DMS79 (cell line): ENCODE results near the gene WWP2.

Experiments used
- DNase-seq: peaks from one replicate; lab custom pipeline; 2025; lab: John Stamatoyannopoulos, UW

The WWP2 gene

DNA sequence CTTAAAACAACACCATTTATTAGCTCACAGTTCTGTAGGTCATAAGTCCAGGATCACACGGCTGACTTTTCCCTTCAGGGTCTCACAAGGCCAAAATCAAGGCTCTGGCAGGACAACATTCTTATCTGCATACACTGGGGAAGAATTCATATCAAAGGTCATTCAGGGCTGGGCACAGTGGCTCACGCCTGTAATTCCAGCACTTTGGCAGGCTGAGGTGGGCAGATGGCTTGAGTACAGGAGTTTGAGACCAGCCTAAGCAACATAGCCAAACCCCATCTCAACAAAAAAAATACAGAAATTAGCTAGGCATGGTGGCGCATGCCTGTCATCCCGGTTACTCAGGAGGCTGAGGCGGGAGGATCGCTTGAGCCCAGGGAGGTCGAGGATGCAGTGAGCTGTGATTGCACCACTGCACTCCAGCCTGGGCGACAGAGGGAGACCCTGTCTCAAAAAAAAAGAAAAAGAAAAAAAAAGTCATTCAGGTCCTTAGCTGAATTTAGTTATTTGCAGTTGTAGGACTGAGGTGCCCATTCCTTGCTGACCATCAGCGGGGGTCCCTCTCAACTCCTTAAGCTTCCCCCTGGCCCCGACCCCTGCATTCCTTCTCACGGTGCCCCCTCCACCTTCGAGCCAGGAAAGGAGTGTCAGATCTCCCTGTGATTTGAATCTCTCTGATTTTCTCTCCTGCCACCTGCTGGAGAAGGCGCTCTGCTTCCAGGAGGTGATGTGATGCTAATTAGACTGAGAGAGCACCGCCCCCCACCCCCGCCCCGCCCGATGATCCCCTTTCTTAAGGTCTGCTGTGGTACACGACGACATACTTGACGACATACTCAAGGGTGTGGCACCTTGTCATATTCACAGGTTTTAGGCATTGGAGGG lies 97.2 kb downstream of the WWP2 start:
- DNase-seq = no peak

DNA sequence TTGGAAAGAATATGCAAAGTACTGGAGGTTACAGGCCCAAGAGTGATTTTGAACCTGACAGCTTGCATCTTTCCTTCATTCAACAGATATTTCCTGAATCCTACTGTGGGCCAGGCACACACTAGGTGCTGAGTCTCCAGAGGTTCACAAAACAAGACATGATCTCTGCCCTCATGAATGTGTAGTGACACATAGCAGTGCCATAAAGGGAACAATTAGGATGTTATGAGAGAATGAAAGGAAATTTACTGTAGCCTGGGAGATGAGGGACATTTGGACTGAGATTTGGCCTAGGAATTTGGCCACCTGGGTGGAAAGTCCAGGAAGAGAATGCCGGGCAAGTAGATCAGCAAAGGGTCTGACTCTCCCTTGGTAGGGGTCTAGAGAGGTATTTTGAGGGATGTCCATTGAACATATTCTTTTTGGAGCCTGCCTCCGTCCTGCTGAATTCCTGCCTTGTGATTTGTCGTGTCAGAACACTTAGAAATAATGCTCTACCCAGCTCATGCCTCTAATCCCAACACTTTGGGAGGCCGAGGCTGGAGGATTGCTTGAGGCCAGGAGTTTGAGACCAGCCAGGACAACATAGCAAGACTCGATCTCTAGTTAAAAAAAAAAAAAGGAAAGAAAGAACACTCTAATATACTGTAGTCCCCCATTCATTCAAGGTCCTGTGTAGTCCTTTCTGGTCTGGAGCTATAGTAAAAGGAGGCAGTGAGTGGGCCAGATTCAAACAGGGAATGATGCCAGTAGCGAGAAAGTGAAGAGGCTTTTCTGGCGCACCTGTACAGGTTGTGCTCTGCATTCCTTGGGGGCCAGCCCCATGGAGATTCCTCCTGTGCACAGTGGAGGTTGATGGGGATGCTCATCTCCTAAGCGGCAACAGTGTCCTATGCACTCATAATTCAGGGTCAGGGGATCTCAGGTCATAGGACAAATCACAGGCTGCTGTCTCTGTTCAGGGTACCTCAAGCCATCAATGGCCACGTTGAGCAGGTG lies 98.4 kb downstream of the WWP2 start:
- no peak for DNase-seq

DNA sequence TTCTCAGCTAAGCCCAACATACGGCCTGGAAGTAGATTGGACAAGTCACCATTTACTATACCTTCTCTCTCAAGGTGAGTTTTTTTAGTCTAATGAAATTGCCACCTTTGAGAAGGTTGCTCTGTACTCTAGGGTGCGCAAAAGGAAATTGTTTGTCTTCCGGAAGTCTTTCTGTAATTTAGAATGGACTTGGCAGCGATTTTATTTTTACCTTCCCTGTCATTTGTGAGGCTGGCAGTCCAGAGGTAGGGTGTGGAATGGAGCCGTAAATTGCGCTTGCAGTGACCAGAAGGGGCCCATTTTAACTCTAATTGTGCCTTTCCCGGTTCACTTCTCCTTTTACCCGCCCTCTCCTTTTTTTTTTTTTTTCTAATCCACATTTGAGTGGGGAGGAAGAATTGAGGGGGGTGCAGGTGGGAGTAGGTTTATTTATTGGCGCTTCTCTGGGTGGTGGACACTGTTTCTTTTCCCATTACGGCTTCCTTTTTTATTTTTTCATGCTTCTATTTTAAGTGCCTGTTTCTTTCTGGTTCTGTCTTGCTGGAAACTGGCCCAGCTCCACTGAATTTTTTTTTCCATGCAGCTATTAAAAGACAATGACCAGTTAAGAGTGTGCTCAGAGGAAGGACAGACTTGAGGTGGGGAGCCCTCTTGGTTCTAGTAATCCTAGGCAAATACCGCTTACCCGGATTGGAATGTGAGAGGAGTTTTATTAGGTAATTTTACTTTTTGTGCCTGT lies 99.3 kb downstream of the WWP2 start:
- DNase-seq = peak; percentile 51

DNA sequence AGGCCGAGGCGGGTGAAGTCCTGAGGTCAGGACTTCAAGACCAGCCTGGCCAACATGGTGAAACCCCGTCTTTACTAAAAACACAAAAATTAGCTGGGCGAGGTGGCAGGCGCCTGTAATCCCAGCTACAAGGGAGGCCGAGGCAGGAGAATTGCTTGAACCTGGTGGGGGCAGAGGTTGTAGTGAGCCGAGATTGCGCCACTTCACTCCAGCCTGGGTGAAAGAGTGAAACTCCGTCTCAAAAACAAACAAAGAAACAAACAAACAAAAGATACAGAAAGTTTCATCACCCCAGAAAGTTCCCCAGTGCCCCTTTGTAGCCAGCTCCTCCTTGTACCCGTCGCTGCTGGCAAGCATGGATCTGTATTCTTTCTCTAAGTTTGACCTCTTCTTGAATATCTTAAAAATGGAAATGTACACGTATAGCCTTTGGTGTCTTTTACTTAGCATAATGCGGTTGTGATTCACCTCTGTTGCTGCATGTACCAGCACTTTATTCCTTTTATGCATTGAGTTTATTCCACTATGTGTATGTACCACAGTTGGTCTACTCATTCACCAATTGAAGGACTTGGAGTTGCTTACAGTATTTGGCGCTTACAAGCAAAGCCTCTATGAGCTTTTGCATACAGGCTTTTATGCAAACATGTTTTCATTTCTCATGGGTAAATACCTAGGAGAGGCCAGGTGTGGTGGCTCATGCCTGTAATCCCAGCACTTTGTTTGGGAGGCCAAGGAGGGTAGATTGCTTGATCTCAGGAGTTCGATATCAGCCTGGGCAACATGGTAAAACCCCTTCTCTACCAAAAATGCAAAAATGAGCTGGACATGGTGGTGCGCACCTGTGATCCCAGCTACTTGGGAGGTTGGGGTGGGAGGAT lies 101.5 kb downstream of the WWP2 start:
- DNase-seq = no peak

DNA sequence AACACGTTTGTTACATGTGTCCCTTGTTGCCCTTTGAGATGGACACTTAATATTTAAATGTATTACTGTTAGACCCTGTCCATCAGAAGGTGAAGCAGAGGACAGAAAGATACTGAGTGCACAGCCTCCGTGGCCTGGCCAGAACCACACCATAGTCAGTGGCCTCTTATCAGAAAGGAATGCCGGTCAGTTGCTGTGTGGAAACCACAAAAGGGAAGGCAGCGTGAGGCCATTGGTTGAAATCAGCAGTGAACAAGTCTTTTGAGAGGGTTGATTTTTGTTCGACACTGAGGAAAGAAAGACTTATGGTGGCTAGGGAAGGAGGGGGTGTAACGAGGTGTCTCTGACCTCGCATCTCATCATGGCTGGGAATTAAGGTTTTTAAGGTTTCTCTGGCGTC lies 103.6 kb downstream of the WWP2 start:
- DNase-seq = no peak

DNA sequence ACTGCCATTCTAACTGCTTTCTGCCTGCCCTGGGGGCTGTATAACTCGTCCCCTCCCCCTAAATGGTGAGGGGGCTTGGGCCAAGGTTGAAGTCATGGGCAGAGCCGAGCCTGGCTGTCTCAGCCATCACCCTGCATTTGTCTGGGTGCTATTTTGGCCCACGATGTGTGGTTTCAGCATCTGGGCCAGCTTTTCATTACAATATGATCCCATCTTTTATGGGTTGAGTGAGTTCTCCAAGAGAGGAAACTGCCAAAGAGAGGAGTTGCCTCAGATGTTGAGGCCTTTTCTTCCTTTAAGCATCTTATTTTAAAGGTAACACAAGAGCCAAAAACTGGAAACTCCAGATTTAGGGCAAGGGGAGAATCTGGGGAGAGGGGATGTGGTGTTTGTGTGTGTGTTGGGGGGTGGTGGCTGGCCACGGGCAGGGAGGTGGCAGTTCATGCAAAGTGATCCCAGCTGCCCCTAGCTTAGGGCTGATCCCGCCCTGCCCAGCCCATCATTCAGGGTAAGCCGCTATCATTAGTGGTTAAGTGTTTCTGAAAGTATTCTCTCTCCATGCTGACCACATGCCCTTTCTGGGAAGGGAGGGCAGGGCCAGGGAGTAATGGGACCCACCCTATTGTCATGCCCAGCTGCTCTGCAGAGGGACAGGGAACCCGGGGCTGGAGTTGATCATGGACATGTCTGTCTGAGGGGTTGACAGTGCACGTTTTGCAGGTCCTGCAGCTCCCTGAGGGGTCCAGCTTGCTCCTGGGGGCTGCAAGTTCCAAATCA lies 105.8 kb downstream of the WWP2 start:
- DNase-seq = no peak

DNA sequence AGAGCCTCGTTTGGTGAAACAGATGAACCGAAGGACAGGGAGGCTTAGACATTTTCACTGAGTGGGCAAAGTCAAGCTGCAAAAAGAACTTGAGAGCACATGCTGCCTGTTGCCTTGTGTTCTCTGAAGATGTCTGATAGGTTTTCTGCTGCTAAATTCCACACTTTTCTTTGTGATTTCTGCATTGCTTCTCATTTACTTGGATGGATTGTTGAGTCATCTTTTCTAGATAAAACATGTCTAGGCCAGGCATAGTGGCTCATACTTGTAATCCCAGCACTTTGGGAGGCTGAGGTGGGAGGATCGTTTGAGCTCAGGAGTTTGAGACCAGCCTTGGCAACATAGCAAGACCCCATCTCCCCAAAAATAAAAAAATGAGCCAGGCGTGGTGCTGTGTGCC lies 108.6 kb downstream of the WWP2 start:
- no peak for DNase-seq

DNA sequence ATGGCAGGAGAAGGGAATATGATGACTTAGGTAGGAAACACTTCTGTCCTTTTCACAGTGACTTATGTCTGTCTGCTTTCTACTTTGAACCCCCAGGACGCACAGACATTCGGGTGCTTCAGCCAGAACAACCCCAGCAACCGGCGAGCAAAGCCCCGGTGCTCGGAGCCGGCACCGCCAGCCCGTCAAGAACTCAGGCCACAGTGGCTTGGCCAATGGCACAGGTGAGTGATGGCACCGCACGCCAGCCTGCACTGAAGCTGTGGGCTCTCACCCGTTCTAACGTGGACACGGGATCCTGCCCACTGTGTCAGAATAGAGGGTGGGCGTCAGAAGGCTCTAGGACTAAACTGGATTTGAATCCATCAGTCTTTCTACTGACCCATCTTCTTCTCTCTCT lies 109.6 kb downstream of the WWP2 start:
- no peak for DNase-seq

DNA sequence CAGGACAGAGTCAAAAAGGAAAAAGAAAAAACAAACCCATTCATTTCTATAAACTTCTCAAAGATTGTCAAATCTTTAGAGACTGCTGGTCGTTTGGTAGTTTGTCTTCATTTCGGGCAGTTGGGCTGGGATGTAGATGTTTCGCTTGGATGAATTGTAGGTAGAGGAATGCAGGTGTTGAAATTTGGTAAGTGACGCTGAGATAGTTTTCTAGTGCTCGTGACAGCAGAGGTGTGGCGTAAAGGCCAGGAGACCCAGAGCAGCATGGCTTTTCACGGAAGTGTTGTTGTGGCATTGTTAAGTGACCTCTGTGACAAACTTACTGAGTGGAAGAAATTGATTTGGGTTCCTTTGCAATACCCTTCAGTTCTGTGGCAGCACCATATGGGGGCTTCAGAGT lies 110.8 kb downstream of the WWP2 start:
- no peak for DNase-seq

DNA sequence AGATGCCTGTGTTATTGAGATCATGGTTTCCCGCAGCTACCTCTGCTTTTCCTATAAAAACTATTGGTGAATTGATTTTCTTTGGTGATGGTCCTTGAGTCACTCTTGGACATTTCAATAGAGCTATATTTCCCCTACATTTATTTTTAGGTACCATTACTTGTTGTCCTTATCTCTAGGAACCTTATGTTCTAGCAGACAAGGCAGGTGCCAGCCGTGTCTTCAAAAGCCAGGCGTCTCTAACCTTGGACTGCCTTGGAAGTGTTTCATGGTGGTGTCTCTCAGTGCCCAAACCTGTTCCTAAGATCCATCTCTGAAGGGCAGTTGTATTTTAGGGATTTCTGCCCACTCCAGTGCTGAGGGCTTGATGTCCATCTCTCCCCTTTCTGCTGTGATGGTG lies 111.7 kb downstream of the WWP2 start:
- no peak for DNase-seq

DNA sequence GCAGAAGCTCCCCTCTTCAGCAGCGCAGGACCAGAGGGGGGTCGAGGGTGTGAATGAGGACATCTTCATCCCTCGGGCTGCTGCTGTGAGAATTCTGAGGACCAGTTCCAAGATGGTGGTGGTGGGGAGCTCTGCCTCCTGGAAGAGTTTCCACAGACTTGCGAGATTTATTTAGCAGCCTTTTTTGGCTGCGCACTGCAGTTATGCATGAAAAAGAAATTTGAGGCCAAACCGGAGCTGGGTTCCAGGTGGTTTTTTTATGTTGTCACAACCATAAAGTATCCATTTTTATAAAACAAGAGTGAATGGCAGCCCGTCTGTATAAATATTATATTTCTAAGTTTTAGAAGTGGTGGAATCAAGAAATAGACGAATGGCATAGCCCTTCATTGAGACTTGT lies 112.1 kb downstream of the WWP2 start:
- DNase-seq = no peak

DNA sequence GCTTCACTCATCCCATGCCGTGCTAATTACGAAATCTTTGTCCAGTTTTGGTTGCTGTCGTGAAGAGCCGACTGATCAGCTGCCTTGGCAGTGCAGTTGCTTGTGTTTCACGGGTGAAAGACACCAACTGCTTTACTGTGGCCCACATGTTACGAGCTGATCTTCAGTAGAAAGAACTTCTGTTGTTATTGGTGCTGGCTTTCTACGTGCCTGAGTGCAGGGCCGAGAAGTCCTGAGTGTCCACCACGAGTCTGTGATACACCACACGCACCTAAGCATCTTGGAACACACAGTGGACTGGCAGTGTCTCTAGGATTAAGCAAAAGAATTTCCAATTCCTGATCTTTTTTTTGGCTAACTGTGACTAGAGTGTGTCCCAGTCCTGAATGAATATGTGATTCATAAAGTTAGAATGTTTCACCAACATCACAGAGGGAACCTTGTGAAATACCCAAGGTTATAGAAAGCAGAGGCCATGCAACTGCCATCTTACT lies 118.6 kb downstream of the WWP2 start:
- DNase-seq = no peak

DNA sequence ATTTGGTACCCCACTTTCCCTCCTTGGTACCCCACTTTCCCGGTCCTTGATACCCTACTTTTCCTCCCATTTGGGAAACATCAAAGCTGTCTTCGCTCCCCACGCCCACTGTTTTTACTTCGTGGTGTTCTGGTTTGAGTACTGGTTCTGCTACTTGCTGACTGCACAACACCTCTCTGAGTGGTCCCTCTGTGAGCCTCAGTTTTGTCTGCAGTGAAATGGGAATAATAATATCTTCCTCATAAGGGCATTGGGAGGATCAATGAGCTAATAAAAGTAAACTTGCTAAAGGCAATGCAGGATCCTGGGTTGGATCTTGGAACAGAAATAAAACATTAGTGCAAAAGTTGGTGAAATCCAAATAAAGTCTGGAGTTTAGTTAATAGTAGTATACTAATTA lies 119.0 kb downstream of the WWP2 start:
- no peak for DNase-seq

DNA sequence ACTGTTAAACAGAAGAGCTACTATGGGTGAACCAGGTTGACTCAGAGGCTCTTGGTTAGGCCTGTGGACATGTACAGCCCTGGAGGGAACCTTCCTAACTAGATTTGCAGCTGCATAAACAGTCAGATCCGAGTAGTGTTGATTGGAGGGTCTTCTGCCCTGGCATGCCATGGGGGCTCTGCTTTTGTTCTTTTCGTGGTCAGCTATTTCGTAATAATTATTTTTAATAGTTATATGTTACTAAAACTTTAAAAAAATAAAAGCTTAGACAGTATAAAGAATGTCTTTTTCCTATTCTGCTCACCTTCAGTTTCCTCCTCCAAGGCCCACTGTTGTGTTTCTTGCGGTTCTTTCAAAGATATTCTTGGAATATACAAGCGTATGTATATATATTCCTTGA lies 121.6 kb downstream of the WWP2 start:
- DNase-seq = no peak

DNA sequence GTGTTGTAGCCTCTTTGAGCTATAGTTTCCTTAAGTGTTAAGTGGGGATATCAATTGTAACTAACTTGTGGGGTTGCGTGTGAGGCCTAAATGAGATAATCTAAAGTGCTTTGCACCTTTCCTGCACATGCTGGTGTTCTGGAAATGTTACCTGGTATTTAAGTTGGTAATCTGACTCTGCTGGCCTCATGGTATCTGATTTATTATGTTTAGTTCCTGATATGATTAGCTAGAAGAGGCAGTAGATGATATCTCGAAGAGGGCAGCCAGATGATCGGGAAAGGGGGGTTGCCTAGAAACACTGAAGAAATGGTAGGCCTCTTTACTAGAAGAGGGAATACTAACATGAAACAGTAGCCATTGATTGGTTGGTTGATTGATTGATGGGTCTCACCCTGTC lies 123.6 kb downstream of the WWP2 start:
- no peak for DNase-seq

DNA sequence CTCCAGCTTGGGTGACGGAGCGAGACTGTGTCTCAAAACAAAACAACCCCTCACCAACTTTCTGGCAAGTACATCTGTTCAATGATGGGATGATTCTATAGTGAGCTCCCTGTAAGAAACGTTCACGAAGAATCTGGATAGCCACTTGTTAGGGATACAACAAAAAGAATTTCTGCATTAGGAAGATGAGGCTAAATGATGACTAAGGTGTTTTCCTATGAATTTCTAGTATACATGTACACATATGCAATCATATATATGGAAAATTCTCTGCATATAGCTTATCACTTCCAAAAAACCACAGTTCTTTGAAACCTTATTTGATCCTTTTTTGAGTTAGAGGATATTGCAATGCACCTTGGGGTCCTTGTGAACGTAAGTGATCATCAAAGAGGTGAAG lies 124.6 kb downstream of the WWP2 start:
- DNase-seq = no peak

DNA sequence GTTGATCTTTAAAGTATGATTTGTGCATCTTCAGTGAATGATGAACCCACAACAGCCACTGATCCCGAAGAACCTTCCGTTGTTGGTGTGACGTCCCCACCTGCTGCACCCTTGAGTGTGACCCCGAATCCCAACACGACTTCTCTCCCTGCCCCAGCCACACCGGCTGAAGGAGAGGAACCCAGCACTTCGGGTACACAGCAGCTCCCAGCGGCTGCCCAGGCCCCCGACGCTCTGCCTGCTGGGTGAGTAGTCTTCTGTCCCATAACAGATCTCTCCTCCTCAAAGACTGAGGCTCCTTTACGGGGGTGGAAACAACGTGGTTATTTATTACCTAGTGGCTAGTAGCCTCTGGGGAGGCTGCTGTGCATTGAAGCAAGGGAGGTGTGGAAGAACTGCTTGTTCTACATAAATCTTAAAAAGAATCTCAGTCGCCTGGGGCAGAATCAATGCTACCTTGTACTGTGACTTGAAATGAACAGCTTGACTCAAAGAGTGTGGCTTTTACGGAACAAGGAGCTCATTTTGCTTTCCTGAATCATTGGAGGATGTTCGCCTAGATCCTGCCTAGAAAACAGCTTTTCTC lies 126.0 kb downstream of the WWP2 start:
- no peak for DNase-seq

DNA sequence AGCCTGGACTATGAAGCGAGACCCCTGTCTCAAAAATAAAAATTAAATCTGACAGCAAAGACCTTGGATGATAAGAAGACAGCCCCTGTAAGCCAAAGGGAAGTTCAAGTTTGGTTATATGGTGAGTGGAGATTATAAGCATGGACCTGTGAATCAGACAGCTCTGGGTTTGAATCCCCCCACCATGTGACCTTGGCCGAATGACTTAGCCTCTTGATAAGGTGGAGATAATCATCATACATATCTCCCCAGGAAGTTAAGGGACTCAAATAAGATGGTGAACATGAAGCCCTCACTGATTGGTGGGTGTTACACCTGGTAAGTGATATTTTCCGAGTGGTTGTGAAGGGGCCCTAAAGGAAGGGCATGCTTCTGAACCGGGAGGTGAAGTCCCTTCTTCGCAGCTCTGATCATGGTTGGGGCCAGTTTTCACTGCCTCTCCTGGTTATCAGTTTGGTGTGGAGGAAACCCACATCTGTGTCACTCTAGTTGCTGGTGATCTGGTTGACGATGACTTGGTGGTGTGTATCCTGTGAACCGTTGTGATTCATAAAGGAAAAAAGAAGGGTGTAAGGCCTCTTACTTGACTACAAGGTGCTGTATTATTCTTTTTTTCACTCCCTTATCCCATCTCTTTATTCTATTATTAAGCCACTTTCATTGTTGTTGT lies 127.3 kb downstream of the WWP2 start:
- DNase-seq = no peak
